CD4-positive, alpha-beta T cell (primary cell): ENCODE results near the gene IL22RA2. TPM values are rescaled to one million over a fixed set of nuclear protein-coding genes. Genes with fewer than 3 reads are reported as not detected.

Experiments used
- ATAC-seq: fragments of 200-7000 bp; cut with Tn5 transposase; one replicate; pipeline ENCODE4 v1.10.0; 2022; ENCODE audit warnings: mild to moderate bottlenecking; ENCODE audit not compliant: poor library complexity
- CTCF ChIA-PET: fragments of 350-600 bp; sonication (Branson Sonifier 250); formaldehyde crosslinking; loops from one replicate; lab custom pipeline; 2021; ENCODE audit warnings: antibody characterized with exemption, inconsistent platforms; lab: Charles Lee
- POLR2A ChIA-PET: fragments of 350-600 bp; sonication (Branson Sonifier 250); formaldehyde crosslinking; loops from one replicate; lab custom pipeline; 2021; ENCODE audit warnings: antibody characterized with exemption, inconsistent platforms; lab: Charles Lee
- DNase-seq, 14 experiments: peaks; one replicate each; pipeline ENCODE4 v3.0.0-alpha.2; 2013 to 2020; ENCODE audit warnings: mixed read lengths in 2 of 14
- H3K27ac ChIP-seq, 2 donors: one replicate each; pipeline versions ENCODE4 v1.5.1 to v1.7.0; 2013; ENCODE audit warnings: low read length in 2 of 2, low read depth in 1 of 2, mild to moderate bottlenecking in 1 of 2
- H3K27me3 ChIP-seq, 2 experiments: 1 replicate in 1 of 2; 2 replicates in 1 of 2; pipeline versions ENCODE4 v1.6.1 to v1.7.0; 2013; ENCODE audit warnings: low read length in 2 of 2, control low read depth in 1 of 2, mild to moderate bottlenecking in 1 of 2, moderate library complexity in 1 of 2; ENCODE audit not compliant: insufficient read depth in 2 of 2, control insufficient read depth in 1 of 2
- H3K36me3 ChIP-seq: one replicate; pipeline ENCODE4 v1.6.1; 2013; ENCODE audit warnings: low read length, control low read depth; ENCODE audit not compliant: insufficient read depth
- H3K4me1 ChIP-seq: one replicate; pipeline ENCODE4 v1.6.1; 2013; ENCODE audit warnings: low read length, control low read depth; ENCODE audit not compliant: insufficient read depth
- H3K4me3 ChIP-seq: one replicate; pipeline ENCODE4 v1.5.1; 2013; ENCODE audit warnings: mild to moderate bottlenecking, low read length, moderate library complexity
- H3K9me3 ChIP-seq, 2 experiments: 1 replicate in 1 of 2; 2 replicates in 1 of 2; pipeline versions ENCODE4 v1.6.1 to v1.7.0; 2013; ENCODE audit warnings: low read length in 2 of 2, mild to moderate bottlenecking in 2 of 2, control low read depth in 1 of 2, moderate library complexity in 1 of 2; ENCODE audit not compliant: control insufficient read depth in 1 of 2, insufficient read depth in 1 of 2
- H3K27ac Mint-ChIP-seq: one replicate; pipeline ENCODE4 v1.8.0; 2020; ENCODE audit warnings: mixed read lengths
- H3K27me3 Mint-ChIP-seq: one replicate; pipeline ENCODE4 v1.8.0; 2021; ENCODE audit warnings: mixed read lengths
- H3K36me3 Mint-ChIP-seq: one replicate; pipeline ENCODE4 v1.8.0; 2021; ENCODE audit warnings: low read depth, mixed read lengths
- H3K4me1 Mint-ChIP-seq: one replicate; pipeline ENCODE4 v1.8.0; 2021; ENCODE audit warnings: low read depth, mixed read lengths
- H3K4me3 Mint-ChIP-seq: one replicate; pipeline ENCODE4 v1.8.0; 2020; ENCODE audit warnings: mild to moderate bottlenecking, mixed read lengths
- H3K9me3 Mint-ChIP-seq: one replicate; pipeline ENCODE4 v1.8.0; 2020; ENCODE audit warnings: mixed read lengths
- CTCF ChIP-seq: fragments of 200-600 bp; IDR thresholded peaks from one replicate; pipeline ENCODE4 v1.8.0; 2022; ENCODE audit warnings: antibody characterized with exemption, mild to moderate bottlenecking
- intact Hi-C, 2 experiments: fragments of 100-400 bp; cut with DNase I in 1 of 2; cut with micrococcal nuclease in 1 of 2; formaldehyde crosslinking; loops; one replicate each; pipeline versions ENCODE4 v1.15.1 to v1.9.0; 2023 to 2025; cut with DNase I, micrococcal nuclease
- total RNA-seq, 174 experiments: library from RNA in 2 of 174; stranded (reverse) in 2 of 174; gene quantifications; one replicate each; pipeline ENCODE4 v1.2.3 and lab custom pipeline; 2021 to 2026

Gene IL22RA2
- total RNA-seq, 2 experiments from 2014 or later = not detected

- Histone ChIP-seq H3K4me3 (no peak overlapping the region), H3K36me3 (peaks cover 62% of the 10 kb centered on the region), H3K27me3 (no peaks in the 10 kb centered on the region), H3K27ac (no peak overlapping the region), H3K4me1 (no peaks in the 10 kb centered on the region), H3K9me3 (no peaks in the 10 kb centered on the region)
- no peak for TF ChIP-seq CTCF
- POLR2A ChIA-PET = interaction anchor here (1.2 kb wide), 1 partner anchor 11 kb away, joined by 4 read pairs; no protein-coding TSS in a partner anchor
- DNase-seq (no peak), ATAC-seq (no peak)
- Mint-ChIP-seq H3K4me3 (no peak overlapping the region), H3K27me3 (no peaks in the 10 kb centered on the region), H3K27ac (no peak overlapping the region), H3K36me3 (peaks cover 73% of the 10 kb centered on the region), H3K9me3 (no peaks in the 10 kb centered on the region), H3K4me1 (peaks cover 14% of the 10 kb centered on the region)
- CTCF ChIA-PET = no interaction called here
- intact Hi-C loops = no loop called here
Measured at GRCh38 chr6:137201006-137201405, 27.6 kb upstream of the IL22RA2 start.

GRCh38 chr6:137200288-137200687 is 26.8 kb upstream of the IL22RA2 start:
- Mint-ChIP-seq H3K27ac (no peak overlapping the region), H3K36me3 (peaks cover 66% of the 10 kb centered on the region), H3K27me3 (no peaks in the 10 kb centered on the region), H3K4me1 (peaks cover 15% of the 10 kb centered on the region), H3K9me3 (no peaks in the 10 kb centered on the region), H3K4me3 (no peak overlapping the region)
- Histone ChIP-seq H3K27ac (no peak overlapping the region), H3K4me1 (no peaks in the 10 kb centered on the region), H3K9me3 (no peaks in the 10 kb centered on the region), H3K36me3 (peaks cover 55% of the 10 kb centered on the region), H3K27me3 (no peaks in the 10 kb centered on the region), H3K4me3 (no peak overlapping the region)
- ChIA-PET CTCF (no interaction called here), POLR2A (no interaction called here)
- ATAC-seq = no peak
- intact Hi-C loops = no loop called here
- no peak for DNase-seq
- no peak for TF ChIP-seq CTCF

GRCh38 chr6:137197684-137198645 is 24.5 kb upstream of the IL22RA2 start:
- no peak for TF ChIP-seq CTCF
- H3K4me3 Mint-ChIP-seq = no peak overlapping the region
- no peak overlapping the region for H3K27ac Mint-ChIP-seq
- no peak overlapping the region for H3K27ac ChIP-seq
- H3K4me3 ChIP-seq = no peak overlapping the region
- H3K36me3 ChIP-seq = peaks cover 32% of the 10 kb centered on the region
- ChIA-PET CTCF (no interaction called here), POLR2A (interaction anchor here (0.7 kb wide), 1 partner anchor 209 kb away, joined by 3 read pairs; no protein-coding TSS in a partner anchor)
- H3K4me1 Mint-ChIP-seq = peaks cover 10% of the 10 kb centered on the region
- H3K4me1 ChIP-seq = no peaks in the 10 kb centered on the region
- H3K9me3 ChIP-seq = no peaks in the 10 kb centered on the region
- no peak for ATAC-seq
- peaks cover 43% of the 10 kb centered on the region for H3K36me3 Mint-ChIP-seq
- H3K9me3 Mint-ChIP-seq = no peaks in the 10 kb centered on the region
- no peaks in the 10 kb centered on the region for H3K27me3 Mint-ChIP-seq
- intact Hi-C loops = no loop called here
- H3K27me3 ChIP-seq = no peaks in the 10 kb centered on the region
- no peak for DNase-seq
